SKM-1 (cell line): ENCODE data around the gene TMEM88.

ENCODE experiments used
- DNase-seq: peaks from one replicate; lab custom pipeline; 2025; ENCODE audit not compliant: unreplicated experiment; lab: John Stamatoyannopoulos, UW

Gene TMEM88

DNA sequence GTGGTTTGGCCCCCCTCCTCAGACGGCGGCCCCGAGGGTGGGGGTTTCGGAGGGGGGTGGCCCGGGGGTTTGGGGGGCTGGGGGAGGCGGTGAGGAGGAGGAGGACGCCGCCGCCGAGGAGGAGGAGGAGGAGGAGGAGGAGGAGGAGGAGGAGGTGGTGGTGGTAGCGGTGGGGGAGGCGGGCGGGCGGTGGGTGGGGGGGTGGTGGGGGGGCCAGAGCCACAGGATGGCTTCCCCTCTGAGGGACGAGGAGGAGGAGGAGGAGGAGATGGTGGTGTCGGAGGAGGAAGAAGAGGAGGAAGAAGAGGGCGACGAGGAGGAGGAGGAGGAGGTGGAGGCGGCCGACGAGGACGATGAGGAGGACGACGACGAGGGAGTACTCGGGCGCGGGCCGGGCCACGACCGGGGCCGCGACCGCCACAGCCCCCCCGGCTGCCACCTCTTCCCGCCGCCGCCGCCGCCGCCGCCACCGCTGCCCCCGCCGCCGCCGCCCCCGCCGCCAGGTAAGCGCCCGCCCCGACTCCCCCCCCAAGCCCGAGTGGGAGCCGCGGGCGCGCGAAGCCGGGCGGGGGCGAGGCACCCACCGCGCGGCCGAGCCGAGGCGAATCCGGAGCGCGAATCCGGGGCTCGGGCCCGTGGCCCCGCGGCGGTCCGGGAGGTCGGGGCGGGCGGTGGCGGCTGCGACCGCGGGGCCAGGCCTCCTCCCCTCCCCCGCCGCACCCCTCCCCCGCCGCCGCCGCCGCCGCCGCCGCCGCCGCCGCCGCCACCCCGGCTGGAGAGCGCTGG is 29.9 kb downstream of the TMEM88 start:
- DNase-seq: no peak

DNA sequence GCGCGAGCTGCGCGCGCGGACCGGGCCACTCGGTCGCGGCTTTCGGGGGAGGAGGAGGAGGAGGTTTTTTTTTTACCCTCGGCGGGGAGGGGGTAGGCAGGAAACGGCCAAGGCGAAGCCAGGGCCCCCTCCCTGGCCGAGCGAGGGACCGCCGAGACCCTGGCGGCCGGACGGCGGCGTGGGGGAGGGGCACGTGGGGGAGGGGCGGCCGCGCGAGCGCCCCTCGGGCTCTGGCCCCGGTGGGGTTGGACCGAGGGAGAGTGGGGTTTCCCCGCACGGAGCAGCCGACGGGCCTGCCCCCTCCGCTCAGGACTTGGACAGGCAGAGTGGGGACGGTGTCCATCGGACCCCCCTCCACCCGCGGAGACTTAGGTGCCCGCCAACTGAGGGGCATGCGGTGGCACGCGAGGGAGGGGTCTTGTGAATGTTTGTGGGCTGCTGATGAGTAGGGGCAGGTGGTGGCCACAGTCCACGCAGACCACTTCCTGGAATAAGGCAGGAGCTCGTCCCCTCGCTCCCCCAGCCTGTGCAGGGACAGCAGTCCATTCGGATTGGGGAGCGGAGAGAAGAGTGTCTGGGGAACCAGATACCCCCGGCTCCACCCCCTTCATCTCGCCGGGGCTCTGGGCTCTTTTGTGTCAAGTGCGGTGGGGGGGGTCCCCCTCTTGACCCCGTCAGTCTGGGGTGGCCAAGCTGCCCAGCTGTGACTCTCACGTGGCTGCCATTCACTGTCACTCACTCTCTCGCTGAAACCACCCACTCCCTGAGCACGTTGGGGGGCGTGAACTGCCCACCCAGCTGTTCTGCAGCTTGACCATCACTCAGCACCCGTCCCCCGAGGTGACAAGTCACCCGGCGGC is 30.7 kb downstream of the TMEM88 start:
- DNase-seq: no peak

DNA sequence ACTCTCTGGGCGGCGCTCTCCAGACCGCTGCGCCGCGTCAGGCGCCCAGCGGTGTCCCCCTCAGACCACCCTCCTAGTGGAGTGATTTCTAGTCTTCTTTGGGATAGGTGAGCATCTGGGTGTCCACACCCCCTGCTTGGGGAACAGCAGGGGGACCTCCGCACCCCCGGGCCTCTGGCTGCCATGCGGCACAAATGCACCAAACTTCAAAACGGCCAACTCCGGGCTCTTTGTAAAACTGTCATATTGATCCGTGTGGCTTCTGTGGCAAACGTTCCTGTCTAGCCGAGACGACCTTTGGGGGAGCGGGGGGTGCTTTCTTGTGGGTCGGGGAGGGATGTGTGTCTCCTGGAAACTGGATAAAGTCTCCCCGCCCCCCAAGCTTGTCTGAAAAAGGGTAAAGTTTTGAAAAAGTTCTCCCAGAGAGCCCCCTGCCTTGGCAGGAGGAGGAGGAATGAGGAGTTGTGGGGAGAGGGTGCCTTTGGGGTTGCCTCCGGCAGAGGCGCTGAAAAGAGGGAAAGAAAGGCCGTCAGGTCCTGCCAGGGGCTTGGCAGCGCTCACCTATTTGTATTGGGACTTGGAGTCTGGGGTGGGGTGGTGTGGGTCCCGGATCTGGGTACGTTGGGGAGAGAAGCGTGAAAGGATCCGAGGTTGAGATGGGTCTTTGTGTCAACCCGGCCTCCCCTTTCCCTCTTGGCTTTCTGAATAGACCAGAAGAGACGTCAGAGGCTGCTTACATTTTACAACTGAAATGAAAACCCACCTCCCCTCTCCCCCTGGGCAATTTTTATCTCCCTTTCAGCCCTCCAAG is 31.6 kb downstream of the TMEM88 start:
- DNase-seq: no peak

DNA sequence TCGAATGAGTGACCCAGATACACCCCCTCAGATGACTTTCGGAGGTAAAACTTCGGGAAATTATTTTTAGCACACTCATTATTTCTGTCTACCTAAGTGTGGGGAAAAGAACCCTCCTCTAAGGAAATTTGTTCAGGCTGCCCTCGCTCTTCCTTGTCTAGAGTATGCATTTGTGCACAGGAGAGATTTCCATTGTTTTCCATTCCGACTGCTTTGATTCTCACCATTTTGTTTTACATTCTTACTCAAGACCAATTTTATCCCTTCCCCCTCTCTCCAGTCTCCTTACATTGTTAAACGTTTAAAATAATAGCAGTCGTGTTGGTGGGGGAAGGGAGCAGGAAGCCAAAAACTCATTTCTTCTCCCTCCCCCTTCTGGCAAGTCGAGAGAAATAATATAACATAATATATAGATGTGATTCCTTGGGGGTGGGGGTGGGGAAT is 32.2 kb downstream of the TMEM88 start:
- no peak for DNase-seq

DNA sequence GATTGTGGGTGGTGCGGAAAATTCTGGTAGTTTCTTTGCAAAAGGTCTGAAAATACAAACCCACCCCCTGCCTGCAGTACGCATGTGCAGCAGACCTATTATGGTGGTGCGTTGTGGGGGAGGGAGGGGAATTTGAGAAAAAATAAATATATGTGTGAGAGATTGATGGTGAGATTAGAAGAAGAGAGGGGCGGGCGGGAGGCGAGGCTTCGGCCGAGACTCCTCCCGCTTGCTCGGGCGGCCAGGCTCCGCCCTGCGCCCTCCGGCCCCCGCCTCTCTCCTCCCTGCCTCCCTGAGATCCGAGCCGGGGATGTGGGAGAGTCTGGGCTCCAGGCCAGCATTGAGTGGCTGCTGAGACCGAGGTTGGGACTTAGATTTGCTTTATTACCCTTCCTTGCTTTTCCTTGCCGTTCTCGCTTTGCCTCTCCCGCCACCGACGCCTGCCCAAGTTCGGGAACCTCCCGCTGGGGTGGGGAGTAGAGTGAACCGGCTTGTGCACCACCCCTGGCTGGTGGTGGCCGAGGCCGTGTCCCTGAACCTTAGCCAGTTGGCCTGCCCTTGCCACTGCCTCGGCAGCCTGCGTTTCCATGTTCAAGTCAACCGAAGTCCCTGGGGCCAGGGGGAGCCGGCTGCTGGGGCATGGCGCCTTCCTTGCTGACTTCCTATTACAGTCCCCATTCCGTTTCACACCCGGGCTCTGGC is 32.8 kb downstream of the TMEM88 start:
- no peak for DNase-seq

DNA sequence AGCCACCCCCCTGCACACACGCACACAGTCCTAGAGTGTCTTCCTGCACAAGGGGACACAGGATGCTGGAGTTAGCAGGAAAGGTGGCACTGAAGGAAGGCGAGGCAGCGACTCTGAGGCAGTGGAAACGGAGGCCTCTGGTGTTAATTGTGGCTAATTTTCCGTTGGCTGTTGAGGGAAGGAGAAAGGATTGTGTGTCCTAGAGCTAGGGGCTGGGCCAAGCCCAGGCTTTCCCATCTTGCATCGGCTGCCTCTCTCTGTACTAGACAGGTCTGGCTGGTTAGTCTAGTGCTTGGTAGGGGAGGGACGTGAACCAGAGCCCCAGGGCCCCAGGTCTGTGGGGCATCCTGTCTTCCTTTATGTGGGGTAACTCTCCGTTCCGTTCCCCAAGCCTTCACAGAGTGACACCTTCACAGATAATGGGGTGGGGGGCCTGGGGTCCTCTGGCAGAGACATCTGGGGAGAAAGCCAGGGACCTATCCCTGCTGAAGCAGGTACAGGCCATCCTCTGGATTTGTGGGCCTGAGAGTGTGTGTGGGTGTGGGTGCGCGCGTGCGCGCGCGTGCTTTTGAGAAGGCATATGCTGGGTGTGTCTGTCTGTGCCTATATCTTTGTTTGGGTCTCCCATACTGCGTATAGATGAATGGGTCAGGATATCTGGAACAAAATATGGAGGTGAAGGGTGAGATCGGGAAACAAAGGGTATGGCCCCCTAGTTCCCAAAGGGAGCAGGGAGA is 33.5 kb downstream of the TMEM88 start, which contains the start of gene CHD3:
Gene CHD3, plus strand, starts transcription at position 606 of the 737 bp plus-strand sequence. CDS start 212 bp downstream, outside the sequence.
- DNase-seq: no peak

DNA sequence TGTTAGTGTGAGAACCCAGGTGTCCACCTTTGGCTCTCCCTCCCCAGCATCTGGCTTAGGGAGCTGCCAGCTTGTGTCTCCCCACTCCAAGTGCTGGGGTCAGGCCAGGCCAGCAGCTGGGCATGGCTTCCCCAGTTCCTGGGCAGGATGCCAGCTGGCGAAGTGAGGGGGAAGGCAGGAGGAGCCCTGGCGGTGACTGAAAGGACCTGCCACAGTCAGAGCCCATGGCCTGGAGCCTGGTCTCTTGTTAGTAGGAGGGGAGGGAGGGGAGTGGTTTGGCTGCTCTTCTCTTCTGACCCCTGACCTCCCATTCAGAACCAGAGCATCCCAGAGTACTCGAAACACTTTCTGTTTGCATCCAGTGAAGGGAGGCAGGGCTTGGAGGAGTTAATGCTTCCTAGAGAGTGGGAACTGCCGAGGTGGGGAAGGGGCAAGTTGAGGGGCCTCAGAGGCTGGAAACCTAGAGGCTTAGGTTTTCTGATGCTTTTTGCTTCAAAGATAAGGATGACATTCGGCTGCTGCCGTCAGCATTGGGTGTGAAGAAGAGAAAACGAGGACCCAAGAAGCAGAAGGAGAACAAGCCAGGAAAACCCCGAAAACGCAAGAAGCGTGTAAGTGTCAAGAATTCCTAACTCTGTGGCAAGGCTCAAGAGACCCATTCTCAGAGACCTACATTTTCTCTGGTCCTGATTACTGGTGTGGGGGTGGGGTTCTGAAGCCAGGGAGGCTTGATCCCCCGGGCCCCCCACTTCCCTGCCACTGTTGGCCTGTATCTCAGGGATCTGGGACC is 34.5 kb downstream of the TMEM88 start:
- no peak for DNase-seq

DNA sequence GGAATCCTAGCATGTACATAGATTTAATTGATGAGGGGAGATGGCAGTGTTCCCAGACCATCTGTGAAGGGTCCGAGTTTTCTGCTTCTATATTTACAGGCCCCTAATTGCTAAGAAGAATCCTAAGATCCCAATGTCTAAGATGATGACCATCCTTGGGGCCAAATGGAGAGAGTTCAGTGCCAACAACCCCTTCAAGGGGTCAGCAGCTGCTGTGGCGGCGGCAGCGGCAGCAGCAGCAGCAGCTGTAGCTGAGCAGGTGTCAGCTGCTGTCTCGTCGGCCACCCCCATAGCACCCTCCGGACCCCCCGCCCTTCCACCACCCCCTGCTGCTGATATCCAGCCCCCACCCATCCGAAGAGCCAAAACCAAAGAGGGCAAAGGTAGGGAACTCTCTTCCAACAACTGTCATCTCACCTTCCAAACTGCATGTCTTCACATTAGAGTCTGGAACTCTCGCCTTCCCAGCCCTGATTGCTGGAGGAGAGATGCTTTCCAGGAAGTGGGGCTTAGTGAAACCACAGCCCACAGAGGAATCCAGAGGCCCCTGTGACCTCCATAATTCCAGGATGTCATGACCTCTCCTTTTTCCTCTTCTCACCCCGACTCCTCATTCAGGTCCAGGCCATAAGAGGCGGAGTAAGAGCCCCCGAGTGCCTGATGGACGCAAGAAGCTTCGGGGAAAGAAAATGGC is 38.5 kb downstream of the TMEM88 start:
- DNase-seq: no peak

DNA sequence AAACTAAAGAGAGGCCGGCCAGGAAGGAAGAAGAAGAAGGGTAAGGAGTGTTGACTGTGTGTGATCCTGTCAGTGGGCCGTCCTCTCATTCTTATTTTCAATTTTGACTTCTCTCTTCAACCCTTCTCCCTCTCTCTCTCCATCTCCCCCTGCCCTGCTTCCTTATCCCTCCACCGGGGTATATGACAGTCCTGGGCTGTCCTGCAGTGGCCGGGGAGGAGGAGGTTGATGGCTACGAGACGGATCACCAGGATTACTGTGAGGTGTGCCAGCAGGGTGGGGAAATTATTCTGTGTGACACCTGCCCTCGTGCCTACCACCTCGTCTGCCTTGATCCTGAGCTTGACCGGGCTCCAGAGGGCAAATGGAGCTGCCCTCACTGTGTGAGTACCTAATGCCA is 39.4 kb downstream of the TMEM88 start:
- DNase-seq: no peak

DNA sequence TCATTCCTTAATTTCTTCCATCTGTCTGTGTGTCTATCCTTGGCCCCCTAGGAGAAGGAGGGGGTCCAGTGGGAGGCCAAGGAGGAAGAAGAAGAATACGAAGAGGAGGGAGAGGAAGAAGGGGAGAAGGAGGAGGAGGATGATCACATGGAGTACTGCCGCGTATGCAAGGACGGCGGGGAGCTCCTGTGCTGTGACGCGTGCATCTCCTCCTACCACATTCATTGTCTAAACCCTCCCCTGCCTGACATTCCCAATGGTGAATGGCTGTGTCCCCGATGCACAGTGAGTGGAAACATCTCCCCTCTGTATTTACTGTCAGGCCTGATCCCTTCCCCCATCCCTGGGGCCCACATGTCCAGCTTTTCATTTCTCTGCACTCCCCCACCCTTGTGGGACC is 40.0 kb downstream of the TMEM88 start:
- DNase-seq: no peak

DNA sequence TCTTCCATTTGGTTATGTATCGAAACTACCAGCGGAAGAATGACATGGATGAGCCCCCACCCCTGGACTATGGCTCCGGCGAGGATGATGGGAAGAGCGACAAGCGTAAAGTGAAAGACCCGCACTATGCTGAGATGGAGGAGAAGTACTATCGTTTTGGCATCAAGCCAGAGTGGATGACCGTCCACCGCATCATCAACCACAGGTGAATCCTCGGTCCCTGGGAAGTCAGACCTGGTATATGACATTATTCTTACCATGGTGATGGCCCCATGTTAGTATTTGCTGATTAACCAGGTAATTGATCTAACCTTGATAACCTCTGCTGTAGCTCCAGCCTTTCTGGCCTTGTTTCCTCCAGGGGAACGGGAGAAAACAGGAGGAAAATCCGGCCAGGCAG is 42.2 kb downstream of the TMEM88 start:
- DNase-seq: no peak

DNA sequence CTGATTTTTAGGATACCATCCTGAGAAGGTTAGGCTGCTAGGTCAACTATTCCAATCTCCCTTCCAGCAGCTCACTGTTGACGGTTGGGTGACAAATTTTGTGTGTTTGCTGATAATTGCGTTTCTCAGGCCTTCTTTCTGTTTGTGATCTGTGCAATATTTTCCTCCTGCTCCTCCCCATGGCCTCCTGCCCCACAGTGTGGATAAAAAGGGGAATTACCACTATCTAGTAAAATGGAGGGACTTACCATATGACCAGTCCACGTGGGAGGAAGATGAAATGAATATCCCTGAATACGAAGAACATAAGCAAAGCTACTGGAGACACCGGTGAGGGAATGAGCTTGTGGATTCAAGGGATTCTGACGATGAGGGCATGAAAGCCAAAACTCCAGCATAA is 42.9 kb downstream of the TMEM88 start:
- no peak for DNase-seq

DNA sequence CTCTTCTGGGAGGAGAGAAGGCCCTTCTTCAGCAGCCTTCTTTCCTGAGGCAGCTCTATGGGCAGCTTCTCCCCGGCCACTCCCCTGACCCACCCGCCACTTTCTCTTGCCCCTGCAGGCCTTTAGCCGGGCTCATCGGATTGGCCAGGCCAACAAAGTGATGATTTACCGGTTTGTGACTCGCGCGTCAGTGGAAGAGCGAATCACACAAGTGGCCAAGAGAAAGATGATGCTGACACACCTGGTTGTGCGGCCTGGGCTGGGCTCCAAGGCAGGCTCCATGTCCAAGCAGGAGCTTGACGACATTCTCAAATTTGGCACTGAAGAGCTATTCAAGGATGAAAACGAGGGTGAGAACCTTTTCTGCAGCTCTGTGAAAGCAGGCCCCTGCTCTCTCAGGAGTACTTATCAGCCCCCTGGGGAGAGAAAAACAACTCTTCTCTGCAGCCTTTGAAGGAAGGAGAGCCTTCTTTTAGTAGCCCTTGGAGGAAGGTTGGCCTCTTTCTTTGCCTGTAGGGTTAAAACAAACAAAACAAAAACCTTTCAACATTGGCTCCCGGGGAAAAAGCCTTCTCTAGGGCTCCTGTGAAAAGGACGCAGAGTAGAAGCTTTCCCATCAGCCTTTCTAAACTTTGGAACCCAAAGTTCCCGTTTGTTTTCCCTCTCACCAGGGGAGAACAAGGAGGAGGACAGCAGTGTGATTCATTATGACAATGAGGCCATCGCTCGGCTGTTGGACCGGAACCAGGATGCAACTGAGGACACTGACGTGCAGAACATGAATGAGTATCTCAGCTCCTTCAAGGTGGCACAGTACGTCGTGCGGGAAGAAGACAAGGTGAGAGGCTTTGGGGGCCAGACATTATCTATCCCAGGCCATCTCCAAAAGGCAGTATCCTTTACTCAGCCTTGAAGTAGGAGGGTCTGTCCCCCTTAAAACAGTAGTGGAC is 48.6 kb downstream of the TMEM88 start:
- DNase-seq: no peak
